Camera-type eye (tissue), 1 donor: ENCODE results near the gene KIAA1549. TPM values are rescaled to one million over a fixed set of nuclear protein-coding genes. Genes with fewer than 3 reads are reported as not detected.

Experiments used
- total RNA-seq: library from RNA; depleted of rRNA; stranded (reverse); fragments of >200 nt; gene quantifications from one replicate; pipeline ENCODE4 v1.2.3, GENCODE V29; 2014

KIAA1549 gene
- 16.4 TPM for total RNA-seq

GRCh38 chr7:138981332-138982203, at the start of gene KIAA1549:
TSS of gene KIAA1549 (minus strand) at chr7:138981389. CDS start at chr7:138981269, 120 bp downstream.

GRCh38 chr7:138797715-138798320, 183.4 kb downstream of the KIAA1549 start, which contains the start of the genes ATP6V0A4 and TMEM213:
TSS of gene ATP6V0A4 (minus strand) at chr7:138798196. CDS start at chr7:138771247, 26,949 bp downstream.
TSS of gene TMEM213 (plus strand) at chr7:138797994. CDS start at chr7:138798105, 111 bp downstream.

Other genes with a start within 250 kb of the KIAA1549 start
- not detected for gene TMEM213, start 183.4 kb downstream of the KIAA1549 start, total RNA-seq
- gene ATP6V0A4, start 183.2 kb downstream of the KIAA1549 start, total RNA-seq: 0.66 TPM
- 34.2 TPM for gene ZC3HAV1L, start 54.7 kb upstream of the KIAA1549 start, total RNA-seq
- 23.1 TPM for gene ZC3HAV1, start 128.3 kb upstream of the KIAA1549 start, total RNA-seq
- gene UBN2, start 249.8 kb upstream of the KIAA1549 start, total RNA-seq: 43.9 TPM